ENCODE measurements around the gene AFF2. TPM values are rescaled to one million over a fixed set of nuclear protein-coding genes. Genes with fewer than 3 reads are reported as not detected.

The AFF2 gene
- total RNA-seq, 1 experiment from 2014 or later = 1.4 TPM

DNA sequence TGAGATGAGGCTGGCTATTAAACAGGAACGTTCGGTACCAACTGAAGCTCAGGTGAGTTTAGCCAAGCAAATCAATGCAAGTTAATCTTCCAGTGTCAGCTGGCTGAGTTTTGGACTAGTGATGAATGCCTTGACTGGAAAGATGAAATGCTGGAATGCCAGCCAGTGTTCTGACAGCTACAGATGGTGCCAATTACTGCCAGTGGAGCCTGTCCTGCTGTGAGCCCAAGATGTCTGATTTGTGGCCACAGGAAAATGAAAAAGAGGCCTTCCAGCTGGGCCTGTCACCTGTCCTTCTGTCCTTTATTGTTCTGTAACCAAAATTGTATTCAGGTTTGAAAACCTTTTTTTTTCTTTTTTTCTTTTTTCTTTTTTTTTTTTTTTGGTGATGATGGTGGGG, 223.1 kb downstream of the AFF2 start:
- no peak for DNase-seq (ENCODE audit: low read depth)

DNA sequence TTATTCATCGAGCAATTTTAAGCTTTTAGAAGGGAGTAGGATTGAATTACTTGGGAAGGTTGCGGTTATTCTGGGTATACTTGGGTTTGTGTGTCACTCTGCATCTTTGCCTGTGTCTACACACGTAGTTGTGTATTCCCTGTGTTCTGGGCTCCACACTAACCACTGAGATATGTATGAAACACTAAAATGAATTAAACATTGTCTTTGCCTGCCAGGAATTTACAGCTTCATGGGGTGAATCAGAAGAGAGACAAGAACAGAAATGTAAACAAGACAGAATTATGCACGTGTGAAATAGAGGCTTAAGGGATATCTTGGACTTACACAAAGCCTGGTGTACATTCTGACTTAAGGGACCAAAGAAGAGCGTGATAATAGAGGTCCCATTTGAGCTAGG, 228.5 kb downstream of the AFF2 start:
- DNase-seq (ENCODE audit: low read depth) = peak; percentile 56

DNA sequence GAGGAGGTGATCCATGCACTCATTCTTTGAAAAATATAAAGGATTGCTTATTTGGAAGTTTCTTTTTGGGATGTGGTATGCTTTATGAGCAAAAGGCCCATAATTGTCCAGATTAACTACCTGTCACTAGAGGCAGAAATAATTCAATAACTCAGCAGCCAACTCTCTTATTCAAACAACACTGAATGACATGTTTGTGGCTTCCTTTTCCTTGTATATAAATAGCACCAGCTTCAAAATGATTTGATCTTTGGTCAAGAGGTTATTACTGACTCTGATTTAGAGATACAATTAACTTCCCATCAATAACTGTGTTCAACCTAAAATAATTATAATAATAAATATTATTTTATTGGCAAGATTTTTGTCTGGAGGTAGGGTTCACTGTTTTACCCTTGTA, 232.3 kb downstream of the AFF2 start:
- DNase-seq (ENCODE audit: low read depth) = no peak

DNA sequence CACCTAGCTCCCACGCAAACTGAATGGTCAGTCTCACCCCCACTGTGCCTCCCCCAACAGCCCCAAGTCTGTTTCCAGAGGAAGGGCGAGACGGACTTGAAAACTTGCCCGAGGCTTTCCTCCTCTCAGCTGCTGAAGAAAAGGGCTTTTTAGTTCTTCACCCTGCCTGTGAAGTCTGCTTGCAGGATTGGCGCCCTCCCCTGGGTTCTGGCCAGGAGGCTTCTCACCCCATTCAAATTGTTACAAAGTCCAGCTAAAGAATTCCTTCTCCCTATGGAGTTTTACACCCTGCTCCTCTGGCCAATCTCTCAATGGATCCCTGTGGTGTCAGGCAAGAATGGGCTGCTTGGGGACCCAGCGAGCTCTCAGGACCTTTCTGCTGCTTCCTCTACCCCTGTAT, 241.0 kb downstream of the AFF2 start:
- DNase-seq (ENCODE audit: low read depth) = no peak

DNA sequence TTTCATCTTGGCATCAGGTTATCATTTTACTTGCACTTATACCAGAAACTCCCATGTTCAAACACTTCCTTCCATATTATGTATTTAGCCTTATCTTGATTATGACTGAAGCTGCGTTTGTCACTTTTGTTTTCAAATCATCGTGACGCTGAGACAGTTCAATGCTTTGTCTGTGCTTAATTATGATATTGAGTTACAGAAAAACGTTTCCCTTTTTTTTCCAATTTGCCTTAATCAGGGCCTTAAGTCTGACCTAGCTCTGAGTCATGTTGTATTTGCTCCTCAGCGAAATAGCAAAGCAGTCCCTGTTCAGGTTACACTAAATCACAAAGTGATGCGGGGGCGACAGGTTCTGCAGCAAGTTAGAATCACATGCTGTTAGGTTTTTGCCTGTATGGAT, 254.7 kb downstream of the AFF2 start:
- peak; percentile 37 for DNase-seq (ENCODE audit: low read depth)

DNA sequence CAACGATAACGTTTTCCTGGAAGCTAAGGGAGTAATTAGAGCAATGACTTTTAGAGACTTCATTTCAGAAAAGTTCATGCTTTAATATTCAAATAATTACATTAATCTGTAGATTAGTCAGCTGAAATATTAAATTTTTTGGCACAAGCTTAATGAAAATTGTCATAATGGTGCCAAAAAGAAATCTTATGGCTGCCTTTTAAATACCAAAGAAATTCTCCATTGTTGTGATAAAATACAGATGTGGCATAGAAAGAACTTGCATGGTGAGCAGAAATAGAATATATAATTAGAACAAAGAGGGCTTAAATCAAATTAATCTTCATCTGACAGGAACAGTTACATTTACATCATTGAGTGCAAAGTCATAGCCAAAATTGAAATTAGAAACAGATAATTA, 263.5 kb downstream of the AFF2 start:
- DNase-seq (ENCODE audit: low read depth) = no peak

DNA sequence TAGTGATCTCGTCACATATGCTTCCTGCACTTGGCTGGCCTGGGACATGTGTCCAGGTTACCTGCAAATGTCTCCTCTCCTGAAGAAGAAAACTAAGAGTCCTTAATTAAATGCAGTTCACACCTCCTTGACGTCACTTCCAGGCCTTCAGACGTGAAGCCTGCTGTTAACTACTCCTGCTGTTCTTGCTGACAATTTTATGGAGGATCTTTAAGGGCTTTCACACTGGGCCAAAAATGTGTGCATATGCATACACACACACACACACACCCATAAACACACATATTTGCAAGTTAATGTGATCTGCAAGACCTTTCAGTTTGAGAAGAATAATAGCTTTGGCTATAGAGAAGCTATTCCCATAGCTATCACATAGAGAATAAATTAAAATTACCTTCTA, 267.9 kb downstream of the AFF2 start:
- no peak for DNase-seq (ENCODE audit: low read depth)

DNA sequence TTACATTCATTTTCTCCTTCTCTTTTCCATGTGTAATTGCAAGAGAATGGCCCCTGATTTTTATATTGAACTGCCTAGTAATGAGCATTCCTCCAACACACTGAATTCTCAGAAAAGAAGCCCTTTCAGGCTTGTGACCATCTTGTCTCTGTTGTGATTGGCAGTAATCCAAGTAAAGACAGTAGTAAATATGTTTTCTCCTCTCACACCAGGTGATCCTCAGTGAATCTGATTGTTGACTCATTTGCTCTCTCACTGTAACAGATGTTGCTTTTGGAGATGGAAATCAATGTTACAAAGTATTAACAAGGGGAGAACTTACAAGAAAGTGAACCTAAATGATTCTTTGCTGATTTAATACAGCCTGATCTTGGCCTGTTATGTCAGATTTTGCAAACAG, 271.0 kb downstream of the AFF2 start:
- DNase-seq (ENCODE audit: low read depth) = no peak

DNA sequence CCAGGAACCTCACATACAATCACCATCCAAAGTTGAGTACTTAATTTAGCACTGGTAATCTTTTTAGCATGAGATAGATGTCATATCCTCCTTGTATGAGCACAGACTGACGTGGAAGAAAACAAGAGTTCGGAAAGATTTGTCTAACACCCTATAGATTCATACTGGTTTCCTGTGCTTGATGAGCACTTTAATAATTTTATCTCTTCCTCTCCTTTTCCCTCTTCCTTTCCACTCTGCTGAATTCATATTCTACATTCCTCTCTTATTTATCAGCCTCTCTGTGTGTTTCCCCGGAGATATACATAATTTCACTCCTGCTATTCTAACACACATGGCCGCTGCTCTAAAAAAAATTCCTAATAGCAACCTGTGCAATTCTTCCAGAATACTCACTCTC, 273.9 kb downstream of the AFF2 start:
- peak; percentile 34 for DNase-seq (ENCODE audit: low read depth)

DNA sequence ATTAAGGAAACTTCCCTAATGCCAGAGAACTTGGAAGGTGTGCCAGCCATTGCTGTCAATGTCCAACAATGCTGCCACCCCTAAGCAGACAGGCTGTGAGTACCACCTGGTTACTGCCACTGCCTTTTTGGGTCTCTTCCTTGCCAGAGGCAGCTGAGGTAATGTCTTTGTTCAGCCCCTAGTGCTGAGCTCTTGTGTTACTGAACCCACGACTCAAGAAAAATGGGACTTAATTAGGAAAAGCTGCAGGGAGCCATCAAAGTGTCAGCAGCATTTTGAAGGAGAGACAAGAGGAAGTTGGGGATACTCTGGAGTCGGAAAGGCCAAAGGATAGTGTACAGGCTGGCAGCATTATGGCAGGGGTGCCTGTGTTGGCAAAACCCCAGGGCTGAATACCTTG, 283.7 kb downstream of the AFF2 start:
- no peak for DNase-seq (ENCODE audit: low read depth)

DNA sequence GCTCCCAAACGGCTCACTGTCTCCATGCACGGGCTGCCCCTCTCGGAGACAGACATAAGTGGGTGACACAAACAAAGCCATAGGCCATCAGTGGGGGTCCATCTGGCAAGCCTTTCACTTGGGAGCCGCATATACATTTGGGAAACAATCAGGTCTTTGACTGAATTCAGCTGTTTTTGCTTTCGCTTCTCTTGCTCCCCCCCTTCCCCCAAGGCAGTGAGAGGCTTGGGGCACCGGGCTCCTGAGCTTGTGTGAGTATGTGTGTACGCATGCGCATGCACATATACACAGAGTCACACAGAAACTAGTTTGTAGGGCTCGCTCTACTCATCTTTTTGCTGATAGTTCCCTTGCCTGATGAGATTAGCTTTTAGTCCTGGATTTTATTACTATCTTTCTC, 284.4 kb downstream of the AFF2 start:
- DNase-seq (ENCODE audit: low read depth) = no peak

DNA sequence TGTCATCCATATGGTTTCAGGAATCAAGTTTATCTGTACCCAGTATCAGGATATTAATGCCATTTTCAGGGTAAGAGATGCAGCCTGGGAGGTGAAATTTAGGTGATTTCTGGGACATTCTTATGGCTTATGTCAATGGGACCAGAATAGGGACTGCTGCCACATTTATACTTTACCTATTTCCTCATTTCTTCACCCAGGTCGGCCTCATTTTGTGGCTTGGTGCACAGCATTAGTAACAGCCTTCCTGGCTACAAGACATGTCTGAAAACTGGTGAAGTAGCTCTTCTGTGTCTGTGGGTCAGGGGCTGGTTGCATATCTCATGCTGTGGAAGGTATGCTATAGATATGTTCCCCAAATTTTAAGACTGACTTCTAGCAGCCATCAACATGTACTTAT, 284.8 kb downstream of the AFF2 start:
- no peak for DNase-seq (ENCODE audit: low read depth)

DNA sequence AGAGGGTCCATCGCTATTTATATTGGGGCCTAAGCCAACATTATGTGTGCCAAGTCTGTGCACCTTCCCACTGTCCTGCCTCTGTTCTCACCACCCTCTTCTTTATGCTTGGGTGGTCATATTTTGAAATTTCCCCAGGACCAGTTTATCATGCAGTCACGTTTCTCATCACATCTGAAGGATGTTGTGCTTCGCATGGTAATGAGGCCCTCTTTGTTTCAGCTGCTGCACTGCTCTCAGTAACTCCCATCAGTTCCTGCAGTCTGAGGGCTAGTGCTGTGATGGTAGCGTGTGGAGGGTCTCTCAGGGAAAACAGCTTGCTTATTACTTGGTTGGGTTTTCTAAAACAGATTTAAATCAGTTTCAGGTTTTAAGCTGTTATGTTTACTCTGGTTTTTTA, 288.0 kb downstream of the AFF2 start:
- no peak for DNase-seq (ENCODE audit: low read depth)

DNA sequence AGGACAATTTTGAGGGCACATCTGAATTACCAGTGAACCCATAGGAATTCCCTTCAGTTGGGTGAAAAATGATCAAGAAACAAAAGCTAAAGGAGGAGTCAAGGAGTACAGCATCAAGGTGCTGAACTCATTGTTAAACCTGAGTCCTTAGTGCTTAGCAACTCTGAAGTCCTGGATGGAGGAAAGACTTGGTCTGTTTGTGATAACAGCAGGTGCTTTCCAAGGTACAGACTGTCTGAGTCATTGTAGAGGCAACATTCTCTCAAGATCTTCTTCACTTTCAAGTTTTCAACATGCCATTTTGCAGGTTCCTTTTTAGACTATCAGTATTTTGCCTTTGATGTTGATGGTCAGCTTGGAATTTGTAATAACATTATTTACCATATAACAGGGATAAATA, 293.9 kb downstream of the AFF2 start:
- DNase-seq (ENCODE audit: low read depth) = no peak

DNA sequence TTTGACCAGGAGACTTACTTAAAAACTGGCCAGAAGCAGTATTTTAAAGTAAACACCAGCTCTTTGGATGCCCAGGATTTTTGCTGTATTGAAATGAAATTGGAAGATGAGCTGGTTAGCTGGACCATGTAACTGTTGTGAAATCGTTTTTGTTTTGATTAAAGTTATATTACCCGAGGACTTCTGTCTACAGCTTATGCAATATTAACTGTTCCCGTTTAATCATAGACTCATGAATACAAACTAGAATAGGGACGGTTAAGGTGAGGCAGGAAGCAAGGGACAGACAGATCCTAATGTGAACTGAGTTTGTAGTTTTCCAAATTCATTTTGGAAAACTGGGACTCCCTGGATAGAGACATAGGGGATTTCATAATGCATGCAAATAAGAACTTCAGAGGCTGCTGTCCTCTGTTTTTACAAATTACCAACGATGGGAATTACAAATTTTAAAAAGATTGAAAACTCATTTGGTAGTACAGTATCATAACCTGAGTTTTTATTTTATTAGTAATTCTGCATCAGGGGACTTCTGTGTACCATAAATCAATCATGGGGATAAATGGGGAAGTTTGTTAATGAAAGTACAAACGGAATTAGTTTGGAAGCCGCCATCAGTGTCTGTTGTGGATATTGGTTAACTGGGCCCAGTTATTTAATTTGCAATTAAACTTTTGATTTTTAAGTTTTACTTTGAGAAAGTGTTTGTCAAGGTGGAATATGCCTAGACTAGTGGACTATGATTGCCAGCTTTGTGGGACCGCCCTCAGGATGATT, 304.4 kb downstream of the AFF2 start:
- no peak for DNase-seq (ENCODE audit: low read depth)

DNA sequence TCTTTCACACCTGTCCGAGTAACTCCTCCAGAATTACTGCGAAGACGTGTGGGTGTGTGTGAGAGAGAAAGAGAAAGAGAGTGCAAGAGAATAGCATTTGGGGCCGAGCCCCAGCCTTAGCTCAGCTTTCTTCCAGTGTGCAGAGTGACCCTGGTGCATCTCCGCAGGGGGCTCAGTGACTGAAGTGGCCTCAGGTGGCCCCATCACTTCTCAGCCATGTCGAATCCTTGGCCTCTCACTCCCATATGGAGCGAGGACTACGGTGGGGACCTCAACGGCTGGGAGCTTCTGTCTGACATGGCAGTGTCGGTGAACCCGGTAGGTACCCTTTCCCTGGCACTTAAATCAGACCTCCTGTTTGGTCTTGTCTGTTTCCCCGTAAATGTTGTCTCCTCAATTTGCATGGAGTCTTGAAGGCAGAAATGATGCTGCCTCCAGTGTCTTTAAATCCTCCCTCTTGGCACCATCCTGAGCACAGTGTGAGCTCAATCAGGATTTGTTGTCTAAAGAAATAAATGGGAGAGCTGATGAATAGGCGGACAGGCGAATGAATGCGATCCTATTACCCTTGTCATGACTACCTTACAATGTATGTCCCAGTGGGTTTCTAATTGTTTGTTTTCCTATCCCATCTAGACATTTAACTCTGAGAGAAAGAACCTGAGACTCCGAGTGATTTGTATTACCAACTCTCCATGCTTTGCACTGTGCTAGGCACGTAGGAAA, 305.9 kb downstream of the AFF2 start:
- no peak for DNase-seq (ENCODE audit: low read depth)

DNA sequence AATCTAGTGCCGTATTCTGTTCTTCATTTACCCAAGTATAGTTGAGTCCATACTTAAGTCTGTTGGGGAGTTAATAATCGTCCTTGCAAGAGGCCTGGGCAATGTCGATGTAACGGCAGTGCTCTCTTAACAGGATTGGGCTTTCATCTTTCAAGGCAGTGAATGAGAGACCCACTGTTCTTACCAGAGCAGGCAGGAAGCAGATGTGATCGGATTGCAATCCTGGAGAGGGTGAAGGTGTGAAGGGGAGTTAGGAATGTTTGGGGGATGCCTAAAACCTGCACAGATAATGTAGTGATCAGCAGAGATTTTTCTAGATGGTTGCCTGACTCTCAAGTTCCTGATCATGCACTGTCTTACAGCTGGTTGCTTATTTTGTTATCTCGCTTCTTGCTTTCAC, 308.4 kb downstream of the AFF2 start:
- DNase-seq (ENCODE audit: low read depth) = no peak

DNA sequence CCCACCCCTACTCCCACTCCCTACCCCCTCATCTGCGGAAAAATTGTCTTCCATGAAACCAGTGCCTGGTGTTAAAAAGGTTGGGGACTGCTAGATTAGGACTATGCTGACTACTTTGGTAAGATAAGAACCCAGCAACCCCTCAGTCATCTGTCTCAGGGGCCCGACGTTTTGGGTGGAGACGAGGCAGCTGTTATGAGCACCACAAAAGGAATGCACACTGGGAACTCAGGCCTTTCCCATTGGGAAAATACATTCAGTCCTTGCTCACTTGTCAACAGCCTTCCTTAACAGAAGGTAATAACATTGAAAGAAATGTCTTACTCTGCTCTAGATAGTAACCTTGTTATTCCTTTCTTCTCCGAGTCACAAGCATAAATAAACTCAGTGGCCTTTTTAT, 310.8 kb downstream of the AFF2 start:
- DNase-seq (ENCODE audit: low read depth) = peak; percentile 47

DNA sequence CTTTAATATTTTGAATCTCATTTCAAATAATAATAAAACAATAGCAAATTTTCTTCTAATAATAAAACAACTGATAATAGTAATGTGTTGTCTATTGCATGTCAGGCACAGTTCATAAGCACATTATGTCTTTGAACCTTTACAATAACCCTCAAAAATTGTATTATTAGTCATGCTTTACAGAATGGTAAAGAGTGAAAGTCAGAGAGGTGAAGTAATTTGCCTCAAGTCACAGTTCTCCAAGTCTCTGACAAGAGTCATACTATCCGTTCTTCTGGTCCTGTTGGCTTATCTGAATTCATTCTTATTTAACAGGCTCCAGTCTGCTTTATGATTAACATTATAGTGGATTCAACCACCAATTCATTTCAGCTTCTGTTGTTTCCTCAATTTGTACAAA, 313.0 kb downstream of the AFF2 start:
- DNase-seq (ENCODE audit: low read depth) = no peak

DNA sequence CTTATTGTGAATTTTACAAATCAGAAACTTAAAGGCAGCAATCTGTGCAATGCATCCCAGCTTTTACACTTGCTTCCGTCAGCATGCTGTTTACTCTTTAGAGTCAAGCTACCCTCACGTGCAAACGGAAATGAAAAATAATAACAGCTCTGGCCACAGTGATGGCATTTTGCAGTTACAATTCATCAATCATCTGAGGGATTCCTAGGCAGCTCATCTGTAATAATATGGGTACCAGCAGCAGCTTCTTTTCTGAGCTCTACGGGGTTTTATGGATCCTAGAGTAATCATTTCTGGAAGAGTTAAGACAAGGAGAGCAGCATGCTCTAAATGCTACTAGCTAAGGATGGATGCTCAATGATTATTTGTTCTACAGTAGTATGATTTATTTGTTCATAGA, 313.6 kb downstream of the AFF2 start:
- DNase-seq (ENCODE audit: low read depth) = no peak

DNA sequence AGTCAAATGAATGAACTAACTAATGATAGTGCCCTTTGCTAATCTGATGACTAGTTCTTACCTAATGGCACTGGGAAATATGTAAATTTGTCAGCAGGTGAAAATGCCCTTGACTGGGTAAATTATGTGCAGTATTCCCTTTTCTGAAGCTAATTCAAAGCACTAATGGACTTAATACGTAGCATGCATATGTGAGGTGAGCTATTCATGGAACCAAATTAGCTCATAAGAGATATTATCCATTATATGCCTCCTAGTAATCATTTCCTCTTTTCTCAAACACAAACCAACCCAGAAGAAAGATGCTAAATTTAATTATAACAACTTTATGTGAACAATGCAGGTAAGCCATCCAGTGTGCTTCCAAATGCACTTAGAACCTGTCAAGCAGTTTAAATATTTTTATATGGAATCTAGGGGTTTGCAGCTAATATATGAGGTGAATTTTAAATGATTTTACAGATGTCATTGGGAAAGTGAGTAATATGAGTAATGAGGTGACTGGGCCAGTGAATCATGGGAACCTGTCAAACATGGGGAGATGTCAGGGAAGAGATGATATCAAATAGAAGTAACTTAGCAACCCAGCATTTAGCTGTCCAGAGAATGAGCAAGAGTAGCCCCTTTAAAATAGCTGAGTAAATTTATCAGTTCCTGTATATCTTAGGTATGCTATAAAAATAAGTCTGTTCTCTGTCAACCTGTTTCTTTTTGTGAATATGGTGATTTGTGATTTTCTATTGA, 315.0 kb downstream of the AFF2 start:
- DNase-seq (ENCODE audit: low read depth) = peak; percentile 47

DNA sequence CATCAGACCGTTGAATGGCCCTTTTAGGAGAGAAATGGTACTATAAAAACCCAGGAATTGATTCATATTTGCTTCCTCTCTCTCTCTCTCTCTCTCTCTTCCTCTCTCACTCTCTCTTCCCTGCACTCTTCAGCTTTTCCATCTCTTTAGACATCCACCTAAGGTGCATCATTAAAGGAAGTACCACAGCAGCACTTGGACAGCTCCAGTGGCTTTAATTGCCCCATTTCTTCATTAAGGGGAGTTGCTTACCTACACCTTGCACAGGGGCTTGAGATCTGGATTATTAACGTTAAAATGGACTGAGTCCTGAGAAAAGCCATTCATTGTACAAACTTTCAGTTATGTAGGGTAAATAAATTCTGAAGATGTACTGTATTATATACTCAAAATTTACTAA, 323.6 kb downstream of the AFF2 start:
- no peak for DNase-seq (ENCODE audit: low read depth)

Measured in HT1080 (cell line).